ENCODE data around the gene CPT2. TPM values are rescaled to one million over a fixed set of nuclear protein-coding genes. Genes with fewer than 3 reads are reported as not detected.
A peak's percentile ranks its signal among the peaks of the same experiment; 100 is the strongest.

Gene CPT2
- total and polyA plus RNA-seq, 2 of the 13 experiments (the other 11 are each of a cell fraction or from before 2014, with no cell fraction given), result 12.6 to 14.6 TPM

DNA sequence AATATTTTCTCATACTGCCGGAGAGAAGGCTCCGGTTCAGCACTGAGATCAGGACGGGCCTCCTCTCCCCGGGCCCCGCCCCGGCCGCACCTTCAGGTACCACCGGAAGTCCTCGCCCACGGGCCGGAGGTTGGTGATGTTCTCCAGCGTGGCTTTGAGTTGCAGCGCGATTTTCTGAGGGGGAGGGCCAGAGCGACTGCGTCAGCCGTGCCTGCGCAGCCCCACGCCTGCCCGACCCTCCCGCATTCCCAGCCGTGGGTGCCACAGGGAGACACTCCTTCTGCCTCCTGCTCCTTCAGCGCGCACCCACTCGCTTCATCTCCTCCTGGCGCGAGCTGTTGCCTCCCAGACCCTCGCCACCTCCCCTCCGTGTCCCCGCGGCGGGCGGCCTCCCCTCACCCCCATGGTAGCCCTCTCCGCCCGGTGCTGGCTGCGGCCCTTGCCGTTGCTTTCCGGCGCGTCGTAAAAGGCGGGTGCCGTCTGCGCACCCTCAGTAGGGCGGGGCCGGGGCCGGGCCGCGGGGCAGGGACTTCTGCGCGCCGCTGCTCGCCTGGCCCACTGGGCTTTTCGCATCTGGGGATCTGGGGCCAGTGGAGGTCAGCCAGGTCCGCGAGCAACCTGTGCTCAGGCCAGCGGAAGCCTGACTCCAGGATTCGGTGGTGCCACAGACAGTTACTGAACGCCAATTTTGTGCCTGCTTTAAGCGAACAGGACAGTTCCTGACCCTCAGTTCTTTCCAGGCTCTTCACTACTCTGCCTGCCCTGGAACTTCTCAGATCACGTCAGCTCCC is 23.7 kb downstream of the CPT2 start, which contains the start of gene CZIB (continued):
- no peak for TF ChIP-seq MED13 (CRISPR knock-in tag; IDR thresholded peaks at IDR 0.05)
- TF ChIP-seq, protein P1, sequence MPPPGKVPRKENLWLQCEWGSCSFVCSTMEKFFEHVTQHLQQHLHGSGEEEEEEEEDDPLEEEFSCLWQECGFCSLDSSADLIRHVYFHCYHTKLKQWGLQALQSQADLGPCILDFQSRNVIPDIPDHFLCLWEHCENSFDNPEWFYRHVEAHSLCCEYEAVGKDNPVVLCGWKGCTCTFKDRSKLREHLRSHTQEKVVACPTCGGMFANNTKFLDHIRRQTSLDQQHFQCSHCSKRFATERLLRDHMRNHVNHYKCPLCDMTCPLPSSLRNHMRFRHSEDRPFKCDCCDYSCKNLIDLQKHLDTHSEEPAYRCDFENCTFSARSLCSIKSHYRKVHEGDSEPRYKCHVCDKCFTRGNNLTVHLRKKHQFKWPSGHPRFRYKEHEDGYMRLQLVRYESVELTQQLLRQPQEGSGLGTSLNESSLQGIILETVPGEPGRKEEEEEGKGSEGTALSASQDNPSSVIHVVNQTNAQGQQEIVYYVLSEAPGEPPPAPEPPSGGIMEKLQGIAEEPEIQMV (CRISPR knock-in tag; IDR thresholded peaks at IDR 0.05; ENCODE audit: low read depth), result peak; percentile 97
- peak; percentile 55; the same call in 1 of the 2 replicates for TF ChIP-seq MZF1 (CRISPR knock-in tag; IDR thresholded peaks at IDR 0.05; ENCODE audit: borderline replicate concordance)
- peak; percentile 94 for TF ChIP-seq ZNF670 (CRISPR knock-in tag; IDR thresholded peaks at IDR 0.05; ENCODE audit: borderline replicate concordance)
- TF ChIP-seq, protein P2, sequence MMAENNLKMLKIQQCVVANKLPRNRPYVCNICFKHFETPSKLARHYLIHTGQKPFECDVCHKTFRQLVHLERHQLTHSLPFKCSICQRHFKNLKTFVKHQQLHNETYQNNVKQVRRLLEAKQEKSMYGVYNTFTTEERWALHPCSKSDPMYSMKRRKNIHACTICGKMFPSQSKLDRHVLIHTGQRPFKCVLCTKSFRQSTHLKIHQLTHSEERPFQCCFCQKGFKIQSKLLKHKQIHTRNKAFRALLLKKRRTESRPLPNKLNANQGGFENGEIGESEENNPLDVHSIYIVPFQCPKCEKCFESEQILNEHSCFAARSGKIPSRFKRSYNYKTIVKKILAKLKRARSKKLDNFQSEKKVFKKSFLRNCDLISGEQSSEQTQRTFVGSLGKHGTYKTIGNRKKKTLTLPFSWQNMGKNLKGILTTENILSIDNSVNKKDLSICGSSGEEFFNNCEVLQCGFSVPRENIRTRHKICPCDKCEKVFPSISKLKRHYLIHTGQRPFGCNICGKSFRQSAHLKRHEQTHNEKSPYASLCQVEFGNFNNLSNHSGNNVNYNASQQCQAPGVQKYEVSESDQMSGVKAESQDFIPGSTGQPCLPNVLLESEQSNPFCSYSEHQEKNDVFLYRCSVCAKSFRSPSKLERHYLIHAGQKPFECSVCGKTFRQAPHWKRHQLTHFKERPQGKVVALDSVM (CRISPR knock-in tag; IDR thresholded peaks at IDR 0.05), result no peak; the same call in 1 of the 2 replicates
- TF ChIP-seq HES4 (CRISPR knock-in tag; IDR thresholded peaks at IDR 0.05; ENCODE audit: borderline replicate concordance), result peak; percentile 83; the same call in 1 of the 2 replicates
- TF ChIP-seq SP140L (CRISPR knock-in tag; IDR thresholded peaks at IDR 0.05; ENCODE audit: borderline replicate concordance), result no peak
- peak; percentile 22 for TF ChIP-seq ZFP36L1 (CRISPR knock-in tag; IDR thresholded peaks at IDR 0.05)
- TF ChIP-seq, protein P3, sequence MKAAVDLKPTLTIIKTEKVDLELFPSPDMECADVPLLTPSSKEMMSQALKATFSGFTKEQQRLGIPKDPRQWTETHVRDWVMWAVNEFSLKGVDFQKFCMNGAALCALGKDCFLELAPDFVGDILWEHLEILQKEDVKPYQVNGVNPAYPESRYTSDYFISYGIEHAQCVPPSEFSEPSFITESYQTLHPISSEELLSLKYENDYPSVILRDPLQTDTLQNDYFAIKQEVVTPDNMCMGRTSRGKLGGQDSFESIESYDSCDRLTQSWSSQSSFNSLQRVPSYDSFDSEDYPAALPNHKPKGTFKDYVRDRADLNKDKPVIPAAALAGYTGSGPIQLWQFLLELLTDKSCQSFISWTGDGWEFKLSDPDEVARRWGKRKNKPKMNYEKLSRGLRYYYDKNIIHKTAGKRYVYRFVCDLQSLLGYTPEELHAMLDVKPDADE (CRISPR knock-in tag; IDR thresholded peaks at IDR 0.05), result 0 out of 2 replicates have a peak, but pooled peaks have one; percentile 57
- 0 out of 2 replicates have a peak, but pooled peaks have one; percentile 60 for TF ChIP-seq AHR (CRISPR knock-in tag; IDR thresholded peaks at IDR 0.05)
- peak; percentile 57 for TF ChIP-seq CREB1 (IDR thresholded peaks at IDR 0.05)
- TF ChIP-seq CREB1 (CRISPR knock-in tag; IDR thresholded peaks at IDR 0.05), result peak; percentile 81
- 0 out of 2 replicates have a peak, but pooled peaks have one; percentile 1 for TF ChIP-seq NFYC (CRISPR knock-in tag; IDR thresholded peaks at IDR 0.05)
- TF ChIP-seq GTF3A (CRISPR knock-in tag; conservative IDR thresholded peaks at IDR 0.05), result 0 out of 2 replicates have a peak, but pooled peaks have one; percentile 67
- TF ChIP-seq, protein P4, sequence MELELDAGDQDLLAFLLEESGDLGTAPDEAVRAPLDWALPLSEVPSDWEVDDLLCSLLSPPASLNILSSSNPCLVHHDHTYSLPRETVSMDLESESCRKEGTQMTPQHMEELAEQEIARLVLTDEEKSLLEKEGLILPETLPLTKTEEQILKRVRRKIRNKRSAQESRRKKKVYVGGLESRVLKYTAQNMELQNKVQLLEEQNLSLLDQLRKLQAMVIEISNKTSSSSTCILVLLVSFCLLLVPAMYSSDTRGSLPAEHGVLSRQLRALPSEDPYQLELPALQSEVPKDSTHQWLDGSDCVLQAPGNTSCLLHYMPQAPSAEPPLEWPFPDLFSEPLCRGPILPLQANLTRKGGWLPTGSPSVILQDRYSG (CRISPR knock-in tag; IDR thresholded peaks at IDR 0.05), result peak; percentile 68; the same call in 1 of the 2 replicates
- TF ChIP-seq, protein P5, sequence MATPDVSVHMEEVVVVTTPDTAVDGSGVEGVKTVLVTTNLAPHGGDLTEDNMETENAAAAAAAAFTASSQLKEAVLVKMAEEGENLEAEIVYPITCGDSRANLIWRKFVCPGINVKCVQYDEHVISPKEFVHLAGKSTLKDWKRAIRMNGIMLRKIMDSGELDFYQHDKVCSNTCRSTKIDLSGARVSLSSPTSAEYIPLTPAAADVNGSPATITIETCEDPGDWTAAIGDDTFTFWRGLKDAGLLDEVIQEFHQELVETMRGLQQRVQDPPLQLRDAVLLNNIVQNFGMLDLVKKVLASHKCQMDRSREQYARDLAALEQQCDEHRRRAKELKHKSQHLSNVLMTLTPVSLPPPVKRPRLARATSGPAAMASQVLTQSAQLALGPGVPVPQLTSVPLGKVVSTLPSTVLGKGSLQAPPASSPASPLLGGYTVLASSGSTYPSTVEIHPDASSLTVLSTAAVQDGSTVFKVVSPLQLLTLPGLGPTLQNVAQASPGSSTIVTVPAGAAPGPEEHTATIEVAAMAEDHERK (CRISPR knock-in tag; IDR thresholded peaks at IDR 0.05; ENCODE audit: low read depth), result peak; percentile 58; the same call in 1 of the 2 replicates
- no peak for TF ChIP-seq ZNF562 (CRISPR knock-in tag; IDR thresholded peaks at IDR 0.05; ENCODE audit: borderline replicate concordance)
- TF ChIP-seq ZFP82 (CRISPR knock-in tag; IDR thresholded peaks at IDR 0.05; ENCODE audit: borderline replicate concordance), result peak; percentile 92
- no peak for TF ChIP-seq FOSL1 (CRISPR knock-in tag; IDR thresholded peaks at IDR 0.05; ENCODE audit: borderline replicate concordance)
- TF ChIP-seq BHLHE40 (IDR thresholded peaks at IDR 0.05; ENCODE audit: low read length), result peak; percentile 6; the same call in 1 of the 2 replicates
